Measurements from ENCODE around the gene MNS1. TPM values are rescaled to one million over a fixed set of nuclear protein-coding genes. Genes with fewer than 3 reads are reported as not detected.

MNS1 gene
- polyA plus RNA-seq, 1 donor, result 35.2 TPM

Other genes with a start within 250 kb of the MNS1 start
- gene RFX7, start 221.3 kb downstream of the MNS1 start, polyA plus RNA-seq (ENCODE audit: insufficient read length), result 27.4 TPM
- gene TEX9, start 99.7 kb downstream of the MNS1 start, polyA plus RNA-seq (ENCODE audit: insufficient read length), result 36.9 TPM

Data from left kidney (tissue), 1 donor.